HL-60 (cell line): Measurements from ENCODE around the gene SMIM24.

Experiments used
- GABPA ChIP-seq: IDR thresholded peaks from 2 replicates; pipeline ENCODE4 v1.6.1; 2012; ENCODE audit warnings: low read depth
- POLR2AphosphoS5 ChIP-seq: IDR thresholded peaks from 2 replicates; pipeline ENCODE4 v1.6.1; 2012; ENCODE audit warnings: low read depth
- TF ChIP-seq, protein P1 (sequence below): IDR thresholded peaks from one replicate; pipeline ENCODE4 v1.5.1; 2011; ENCODE audit warnings: low read length, control low read depth, inconsistent platforms; ENCODE audit not compliant: insufficient read depth

DNA sequence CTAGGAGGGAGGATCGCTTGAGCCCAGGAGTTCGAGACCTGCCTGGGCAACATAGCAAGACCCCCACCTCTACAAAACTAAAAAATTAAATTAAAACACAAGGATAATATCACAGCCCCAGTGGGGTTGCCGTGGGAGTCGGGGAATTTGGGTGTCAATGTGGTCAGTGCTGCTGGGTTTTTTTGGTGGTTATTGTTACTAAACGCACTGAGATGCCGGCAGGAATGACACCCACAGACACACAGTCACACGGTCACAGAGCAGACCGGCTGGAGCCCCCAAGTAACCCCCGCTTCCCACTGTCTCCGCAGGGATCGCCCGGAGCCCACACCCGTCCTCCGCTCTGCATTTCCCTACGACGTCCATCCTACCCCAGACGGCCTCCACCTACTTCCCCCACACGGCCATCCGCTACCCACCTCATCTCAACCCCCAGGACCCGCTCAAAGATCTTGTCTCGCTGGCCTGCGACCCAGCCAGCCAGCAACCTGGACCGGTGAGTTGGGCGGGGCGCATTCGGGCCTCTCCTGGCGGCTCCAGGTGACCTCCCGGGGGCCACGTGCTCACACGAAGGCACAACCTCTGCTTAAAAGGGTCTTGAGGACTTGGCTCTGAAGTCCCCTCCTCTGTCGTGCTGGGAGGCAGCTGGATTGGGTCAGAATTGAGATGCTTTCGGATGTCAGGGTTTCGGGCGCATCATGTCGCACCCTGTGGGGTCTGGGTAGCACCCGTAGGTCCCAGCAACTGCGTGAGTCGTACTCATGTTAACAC lies 28.0 kb downstream of the SMIM24 start:
- TF ChIP-seq GABPA (no peak), POLR2AphosphoS5 (no peak)
- TF ChIP-seq, protein P1, sequence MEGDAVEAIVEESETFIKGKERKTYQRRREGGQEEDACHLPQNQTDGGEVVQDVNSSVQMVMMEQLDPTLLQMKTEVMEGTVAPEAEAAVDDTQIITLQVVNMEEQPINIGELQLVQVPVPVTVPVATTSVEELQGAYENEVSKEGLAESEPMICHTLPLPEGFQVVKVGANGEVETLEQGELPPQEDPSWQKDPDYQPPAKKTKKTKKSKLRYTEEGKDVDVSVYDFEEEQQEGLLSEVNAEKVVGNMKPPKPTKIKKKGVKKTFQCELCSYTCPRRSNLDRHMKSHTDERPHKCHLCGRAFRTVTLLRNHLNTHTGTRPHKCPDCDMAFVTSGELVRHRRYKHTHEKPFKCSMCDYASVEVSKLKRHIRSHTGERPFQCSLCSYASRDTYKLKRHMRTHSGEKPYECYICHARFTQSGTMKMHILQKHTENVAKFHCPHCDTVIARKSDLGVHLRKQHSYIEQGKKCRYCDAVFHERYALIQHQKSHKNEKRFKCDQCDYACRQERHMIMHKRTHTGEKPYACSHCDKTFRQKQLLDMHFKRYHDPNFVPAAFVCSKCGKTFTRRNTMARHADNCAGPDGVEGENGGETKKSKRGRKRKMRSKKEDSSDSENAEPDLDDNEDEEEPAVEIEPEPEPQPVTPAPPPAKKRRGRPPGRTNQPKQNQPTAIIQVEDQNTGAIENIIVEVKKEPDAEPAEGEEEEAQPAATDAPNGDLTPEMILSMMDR = no peak
